ENCODE results near the gene DAB2IP. TPM values are rescaled to one million over a fixed set of nuclear protein-coding genes. Genes with fewer than 3 reads are reported as not detected.

DAB2IP gene
- total RNA-seq, 2 donors from 2014 or later, result 70.7 to 71.0 TPM

- peaks cover 27% of the 10 kb centered on the region for H3K4me1 Mint-ChIP-seq
- H3K36me3 ChIP-seq (ENCODE audit: control insufficient read depth, insufficient read depth, low read length), result no peaks in the 10 kb centered on the region
- peaks cover 29% of the 10 kb centered on the region for H3K4me1 ChIP-seq (ENCODE audit: control insufficient read depth, insufficient read depth, low read length)
- H3K27ac Mint-ChIP-seq, result peak overlapping the region; percentile 49
- no peaks in the 10 kb centered on the region for H3K9me3 Mint-ChIP-seq
- no peak overlapping the region for H3K27ac ChIP-seq (ENCODE audit: low read depth, low read length)
- H3K27me3 Mint-ChIP-seq (ENCODE audit: insufficient read depth), result no peaks in the 10 kb centered on the region
- no peaks in the 10 kb centered on the region for H3K9me3 ChIP-seq (ENCODE audit: control insufficient read depth, low read length)
- no peak overlapping the region for H3K4me3 ChIP-seq (ENCODE audit: low read length)
- WGBS, 2 experiments (ENCODE audit: insufficient coverage in 1 of 2, insufficient read length in 1 of 2), result 72 to 90% methylated on average over 2 to 6 of the region's 6 CpGs
- H3K4me3 Mint-ChIP-seq, result no peak overlapping the region
- no peaks in the 10 kb centered on the region for H3K27me3 ChIP-seq (ENCODE audit: control insufficient read depth, insufficient read depth, low read length, poor library complexity, severe bottlenecking)
- no peak for DNase-seq
- peaks cover 3% of the 10 kb centered on the region for H3K36me3 Mint-ChIP-seq (ENCODE audit: low read depth)
- TF ChIP-seq CTCF (conservative IDR thresholded peaks at IDR 0.05), result no peak
- peak overlapping the region; percentile 17 for H3K9ac ChIP-seq (ENCODE audit: extremely low read depth, low read length, poor library complexity, severe bottlenecking)
These were observed 40.5 kb downstream of the DAB2IP start for GRCh38 chr9:121691890-121692289.

GRCh38 chr9:121692606-121693387 is 41.4 kb downstream of the DAB2IP start:
- Mint-ChIP-seq H3K36me3 (ENCODE audit: low read depth) (peaks cover 3% of the 10 kb centered on the region), H3K4me1 (peaks cover 27% of the 10 kb centered on the region), H3K27ac (peak overlapping the region; percentile 83), H3K4me3 (no peak overlapping the region), H3K9me3 (no peaks in the 10 kb centered on the region), H3K27me3 (ENCODE audit: insufficient read depth) (peaks cover 3% of the 10 kb centered on the region)
- peak overlapping the region; percentile 17 for H3K9ac ChIP-seq (ENCODE audit: extremely low read depth, low read length, poor library complexity, severe bottlenecking)
- H3K9me3 ChIP-seq (ENCODE audit: control insufficient read depth, low read length), result no peaks in the 10 kb centered on the region
- no peaks in the 10 kb centered on the region for H3K36me3 ChIP-seq (ENCODE audit: control insufficient read depth, insufficient read depth, low read length)
- peaks cover 21% of the 10 kb centered on the region for H3K4me1 ChIP-seq (ENCODE audit: control insufficient read depth, insufficient read depth, low read length)
- no peak for TF ChIP-seq CTCF (conservative IDR thresholded peaks at IDR 0.05)
- peak; percentile 90 for DNase-seq
- no peak overlapping the region for H3K4me3 ChIP-seq (ENCODE audit: low read length)
- H3K27ac ChIP-seq (ENCODE audit: low read depth, low read length), result peak overlapping the region; percentile 7
- 69% methylated on average over 9 to 14 of the region's 14 CpGs for WGBS, 2 experiments (ENCODE audit: insufficient coverage in 1 of 2, insufficient read length in 1 of 2)
- H3K27me3 ChIP-seq (ENCODE audit: control insufficient read depth, insufficient read depth, low read length, poor library complexity, severe bottlenecking), result no peaks in the 10 kb centered on the region

- Histone ChIP-seq H3K36me3 (ENCODE audit: control insufficient read depth, insufficient read depth, low read length) (no peaks in the 10 kb centered on the region), H3K27me3 (ENCODE audit: control insufficient read depth, insufficient read depth, low read length, poor library complexity, severe bottlenecking) (no peaks in the 10 kb centered on the region), H3K4me3 (ENCODE audit: low read length) (no peak overlapping the region), H3K27ac (ENCODE audit: low read depth, low read length) (no peak overlapping the region), H3K4me1 (ENCODE audit: control insufficient read depth, insufficient read depth, low read length) (peaks cover 24% of the 10 kb centered on the region), H3K9me3 (ENCODE audit: control insufficient read depth, low read length) (no peaks in the 10 kb centered on the region), H3K9ac (ENCODE audit: extremely low read depth, low read length, poor library complexity, severe bottlenecking) (no peak overlapping the region)
- H3K4me1 Mint-ChIP-seq, result peaks cover 27% of the 10 kb centered on the region
- H3K4me3 Mint-ChIP-seq, result no peak overlapping the region
- no peak for DNase-seq
- H3K36me3 Mint-ChIP-seq (ENCODE audit: low read depth), result peaks cover 2% of the 10 kb centered on the region
- 93 to 100% methylated on average over 2 to 4 of the region's 4 CpGs for whole genome bisulfite sequencing, 2 experiments (ENCODE audit: insufficient coverage in 1 of 2, insufficient read length in 1 of 2)
- no peak overlapping the region for H3K27ac Mint-ChIP-seq
- H3K27me3 Mint-ChIP-seq (ENCODE audit: insufficient read depth), result peaks cover 7% of the 10 kb centered on the region
- TF ChIP-seq CTCF (conservative IDR thresholded peaks at IDR 0.05), result no peak
- no peaks in the 10 kb centered on the region for H3K9me3 Mint-ChIP-seq
These were observed 41.9 kb downstream of the DAB2IP start for GRCh38 chr9:121693388-121693670.
